ENCODE data around the gene SRRM5.
"Not testable (repeated sequence)": the region's sequence is repeated elsewhere in the genome, so short reads cannot be mapped to it uniquely, and the experiment has no call there.

Gene SRRM5, protein sequence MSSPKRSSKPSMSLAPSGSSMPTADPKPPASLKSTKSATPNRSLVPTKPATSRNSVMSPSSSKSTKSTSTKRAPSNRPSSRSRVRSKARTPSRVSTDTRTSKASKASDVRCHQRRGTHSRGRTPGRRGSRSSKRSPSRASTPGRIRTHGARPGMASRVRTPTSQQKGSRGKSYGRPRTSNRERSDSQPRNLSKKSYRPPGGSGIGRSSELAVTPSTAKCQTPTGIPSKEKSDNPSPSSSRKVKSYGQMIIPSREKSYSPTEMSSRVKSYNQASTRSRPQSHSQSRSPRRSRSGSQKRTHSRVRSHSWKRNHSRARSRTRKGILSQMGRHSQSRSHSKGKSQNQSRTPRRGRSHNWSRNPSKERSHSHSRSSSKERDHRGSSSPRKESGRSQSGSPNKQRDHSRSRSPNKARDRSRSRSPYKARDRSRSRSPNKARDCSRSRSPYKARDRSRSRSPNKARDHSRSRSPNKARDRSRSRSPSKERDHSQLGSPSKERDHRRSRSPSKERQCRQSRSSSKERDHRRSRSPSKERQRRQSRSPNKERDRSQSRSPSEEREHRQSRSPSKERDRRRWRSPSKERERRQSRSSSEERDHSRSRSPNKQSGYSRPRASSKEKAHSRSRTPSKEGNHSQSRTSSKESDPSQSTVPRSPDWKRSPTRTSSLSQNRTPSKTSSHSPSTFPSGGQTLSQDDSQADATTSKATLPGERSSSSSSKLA

GRCh38 chr19:43611788-43612187, at the start of gene SRRM5:
Gene SRRM5 (plus strand): TSS chr19:43612088. CDS start chr19:43612122, 34 bp downstream.
- no peak for DNase-seq

GRCh38 chr19:43562226-43562697, 49.6 kb upstream of the SRRM5 start:
- no peak for DNase-seq

GRCh38 chr19:43562698-43563241, 49.1 kb upstream of the SRRM5 start:
- no peak for DNase-seq

- no peak for DNase-seq
Measured at GRCh38 chr19:43563816-43564457, 48.0 kb upstream of the SRRM5 start.

- no peak for DNase-seq
Measured at GRCh38 chr19:43564800-43565199, 47.1 kb upstream of the SRRM5 start.

GRCh38 chr19:43569657-43570056, 42.2 kb upstream of the SRRM5 start:
- DNase-seq = no peak

- no peak for DNase-seq
Measured at GRCh38 chr19:43570174-43570791, 41.6 kb upstream of the SRRM5 start.

- no peak for DNase-seq
Measured at GRCh38 chr19:43572171-43572588, 39.7 kb upstream of the SRRM5 start.

GRCh38 chr19:43574424-43575155, 37.3 kb upstream of the SRRM5 start:
- DNase-seq = no peak

DNA sequence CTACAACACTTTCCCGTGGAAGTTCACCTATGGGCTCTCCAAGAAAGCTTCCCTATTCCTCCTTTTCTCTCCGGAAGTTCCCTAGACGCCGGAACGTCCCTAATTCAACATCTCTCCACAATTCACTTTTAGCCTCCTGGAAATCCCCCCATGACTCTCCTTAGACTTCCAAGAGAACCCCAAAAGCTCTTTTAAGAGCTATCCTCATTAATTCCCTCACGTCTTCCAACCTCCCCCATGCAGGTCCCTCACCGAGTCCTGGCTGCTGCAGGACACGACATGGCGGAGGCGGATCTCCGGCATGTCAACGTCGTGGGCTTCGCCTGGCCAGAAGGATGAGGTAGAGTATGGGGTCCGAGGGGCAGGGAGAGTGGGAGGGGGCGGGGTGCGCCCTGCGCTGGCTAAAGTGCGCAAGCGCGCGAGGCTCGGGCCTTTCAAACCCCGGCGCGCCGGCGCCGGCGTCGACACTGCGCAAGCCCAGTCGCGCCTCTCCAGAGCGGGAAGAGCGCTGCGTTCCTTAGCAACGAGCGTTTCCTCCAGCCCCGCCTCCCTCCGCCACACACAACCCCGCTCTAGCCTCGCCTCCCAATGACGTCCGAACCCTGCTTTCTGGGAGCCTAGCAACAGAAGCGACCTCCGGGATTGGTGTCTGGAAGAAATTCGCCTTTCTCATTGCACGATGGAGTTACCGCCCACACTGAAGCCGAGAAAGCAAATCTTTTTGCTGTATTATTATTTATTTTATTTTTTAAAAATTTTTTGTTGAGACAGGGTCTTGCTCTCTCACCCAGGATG, 36.5 kb upstream of the SRRM5 start, which contains the start of the genes PINLYP and XRCC1:
TSS of gene PINLYP (plus strand) at position 646 of the 795 bp plus-strand sequence. CDS start 1,391 bp downstream, outside the sequence.
TSS of gene XRCC1 (minus strand) at position 372 of the 795 bp plus-strand sequence. CDS start at position 303, 69 bp downstream.
- DNase-seq = peak; percentile 99

GRCh38 chr19:43575955-43576878, 35.7 kb upstream of the SRRM5 start:
- DNase-seq = no peak

DNA sequence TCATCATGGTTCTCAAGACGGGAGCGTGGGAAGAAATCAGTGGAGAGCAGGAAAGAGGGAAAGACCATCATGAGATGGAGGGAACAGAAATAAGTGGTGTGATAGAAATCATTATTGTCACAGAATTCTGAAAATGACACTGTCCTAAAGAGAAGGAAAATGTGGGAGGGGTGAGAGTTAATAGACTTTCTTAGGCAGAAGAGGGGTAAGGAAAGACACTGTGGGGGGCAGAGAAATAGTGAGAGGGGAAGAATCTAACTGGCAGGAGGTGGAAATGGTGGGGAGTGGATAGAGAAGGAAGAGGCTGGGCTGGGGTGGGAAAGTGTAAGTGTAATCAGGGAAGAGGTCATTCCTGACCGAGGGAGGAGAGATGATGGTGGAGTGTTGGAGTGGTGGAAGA, 33.1 kb upstream of the SRRM5 start:
- no peak for DNase-seq

DNA sequence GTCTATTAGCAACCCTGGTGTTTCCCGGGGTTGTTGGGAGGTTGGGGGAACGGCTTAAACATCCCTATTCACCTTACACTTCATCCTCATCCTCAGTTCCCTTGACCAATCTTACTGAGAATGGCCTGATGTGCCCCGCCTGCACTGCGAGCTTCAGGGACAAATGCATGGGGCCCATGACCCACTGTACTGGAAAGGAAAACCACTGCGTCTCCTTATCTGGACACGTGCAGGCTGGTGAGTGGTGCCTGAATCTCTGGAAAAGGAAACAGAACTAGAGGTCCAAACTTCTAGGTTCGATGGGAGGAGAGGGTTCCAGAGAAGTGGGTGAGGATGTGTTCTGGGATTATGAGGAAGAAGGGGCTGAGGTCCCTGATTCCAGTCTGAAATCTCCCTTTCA, 30.4 kb upstream of the SRRM5 start:
- DNase-seq = no peak

- no peak for DNase-seq
Measured at GRCh38 chr19:43582495-43582894, 29.4 kb upstream of the SRRM5 start.

DNA sequence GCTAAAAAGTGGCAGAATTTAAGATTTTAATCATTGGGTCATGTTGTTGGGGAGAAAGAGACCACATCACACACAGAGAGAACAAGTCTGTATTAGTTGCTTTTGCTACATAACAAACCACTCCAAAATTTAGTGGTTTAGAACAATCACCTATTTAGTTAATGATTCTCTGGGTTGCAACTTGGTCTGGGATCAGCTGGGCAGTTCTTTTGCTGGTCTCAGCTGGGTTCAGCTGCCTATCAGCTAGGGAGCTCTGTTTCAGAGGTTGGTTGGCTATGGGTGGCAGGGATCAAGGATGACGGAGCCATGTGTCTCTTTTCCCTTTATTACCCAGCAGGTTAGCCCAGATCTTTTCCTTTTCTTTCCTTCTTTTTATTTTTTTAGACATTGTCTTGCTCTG, 27.4 kb upstream of the SRRM5 start:
- DNase-seq = no peak

- no peak for DNase-seq
Measured at GRCh38 chr19:43586346-43586745, 25.5 kb upstream of the SRRM5 start.

DNA sequence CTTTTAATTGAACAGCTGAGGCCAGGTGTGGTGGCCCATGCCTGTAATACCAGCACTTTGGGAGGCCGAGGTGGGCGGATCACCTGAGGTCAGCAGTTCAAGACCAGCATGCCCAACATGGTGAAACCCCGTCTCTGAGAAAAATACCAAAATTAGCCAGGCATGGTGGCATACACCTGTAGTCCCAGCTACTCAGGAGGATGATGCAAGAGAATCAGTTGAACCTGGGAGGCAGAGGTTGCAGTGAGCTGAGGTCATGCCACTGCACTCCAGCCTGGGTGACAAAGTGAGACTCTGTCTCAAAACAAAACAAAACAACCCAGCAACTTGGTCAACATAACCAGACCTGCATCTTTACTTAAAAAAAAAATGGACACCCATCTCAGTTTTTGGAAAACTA, 24.9 kb upstream of the SRRM5 start:
- not testable (repeated sequence) for DNase-seq

DNA sequence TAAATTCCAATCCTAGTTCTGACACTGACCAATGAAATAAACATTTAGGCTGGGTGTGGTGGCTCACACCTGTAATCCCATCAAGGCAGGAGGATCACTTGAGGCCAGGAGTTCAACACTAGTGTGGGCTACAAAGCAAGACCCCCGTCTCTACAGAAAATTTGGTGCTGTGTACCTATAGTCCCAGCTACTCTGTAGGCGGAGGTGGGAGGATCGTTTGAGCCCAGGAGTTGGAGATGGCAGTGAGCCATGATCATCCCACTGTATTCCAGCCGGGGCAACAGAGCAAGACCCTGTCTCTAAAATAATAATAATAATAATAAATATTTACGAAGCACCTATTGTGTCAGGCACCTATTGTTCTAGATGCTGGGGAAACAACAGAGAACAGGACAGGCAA, 22.6 kb upstream of the SRRM5 start:
- DNase-seq = no peak

DNA sequence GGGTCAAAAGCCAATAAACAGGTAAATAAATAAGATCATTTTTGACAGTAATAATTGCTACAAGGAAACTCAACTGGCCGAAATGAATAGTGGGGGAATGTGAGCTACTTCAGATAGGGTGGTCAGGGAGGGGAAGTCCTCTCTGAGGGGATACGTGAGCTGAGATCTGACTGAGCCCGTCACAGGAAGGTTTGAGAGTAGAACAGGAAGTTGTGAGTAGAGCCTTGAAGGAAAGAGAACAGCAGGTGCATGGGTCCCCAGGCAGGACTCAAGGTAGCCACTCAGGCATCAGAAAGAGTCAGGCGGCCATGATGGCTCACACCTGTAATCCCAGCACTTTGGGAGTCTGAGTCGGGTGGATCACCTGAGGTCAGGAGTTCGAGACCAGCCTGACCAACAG, 22.2 kb upstream of the SRRM5 start:
- DNase-seq = no peak

Measured in NCI-H187 treated with DMSO at 0.1 percent for 48 hours (cell line).